GM04504 (cell line): Measurements from ENCODE around the gene SPEM3.
"Not testable (repeated sequence)": the region's sequence is repeated elsewhere in the genome, so short reads cannot be mapped to it uniquely, and the experiment has no call there.

Source experiments
- DNase-seq: peaks from one replicate; pipeline ENCODE4 v3.0.0-alpha.2; 2012; ENCODE audit warnings: low read depth

SPEM3 gene

GRCh38 chr17:7442142-7442541 lies 13.5 kb downstream of the SPEM3 start:
- no peak for DNase-seq

GRCh38 chr17:7443499-7444485 lies 15.1 kb downstream of the SPEM3 start:
- DNase-seq = no peak

- DNase-seq = no peak
These were observed 16.3 kb downstream of the SPEM3 start, which contains the start of gene CHRNB1 for GRCh38 chr17:7444682-7445618. CHRNB1 (plus strand) TSS chr17:7445061; CDS start chr17:7445128, 67 bp downstream.

- DNase-seq = no peak
These were observed 16.9 kb downstream of the SPEM3 start for GRCh38 chr17:7445619-7445968.

GRCh38 chr17:7448461-7448860 lies 19.8 kb downstream of the SPEM3 start:
- DNase-seq = no peak

- DNase-seq = no peak
These were observed 31.4 kb downstream of the SPEM3 start for GRCh38 chr17:7459961-7460545.

GRCh38 chr17:7460850-7461660 lies 32.4 kb downstream of the SPEM3 start:
- DNase-seq = no peak

GRCh38 chr17:7462474-7463371 lies 34.1 kb downstream of the SPEM3 start:
- DNase-seq = no peak

GRCh38 chr17:7463372-7463846 lies 34.8 kb downstream of the SPEM3 start:
- DNase-seq = no peak

GRCh38 chr17:7464081-7464480 lies 35.4 kb downstream of the SPEM3 start:
- no peak for DNase-seq

- DNase-seq = no peak
These were observed 37.1 kb downstream of the SPEM3 start for GRCh38 chr17:7465597-7466275.

GRCh38 chr17:7466318-7466638 lies 37.6 kb downstream of the SPEM3 start:
- no peak for DNase-seq

GRCh38 chr17:7466639-7467341 lies 38.1 kb downstream of the SPEM3 start:
- DNase-seq = no peak

GRCh38 chr17:7467498-7467897 lies 38.8 kb downstream of the SPEM3 start:
- no peak for DNase-seq

- no peak for DNase-seq
These were observed 39.6 kb downstream of the SPEM3 start for GRCh38 chr17:7468290-7468689.

- DNase-seq = no peak
These were observed 40.2 kb downstream of the SPEM3 start for GRCh38 chr17:7468804-7469389.

GRCh38 chr17:7469843-7470242 lies 41.2 kb downstream of the SPEM3 start:
- DNase-seq = not testable (repeated sequence)

GRCh38 chr17:7470457-7470973 lies 41.9 kb downstream of the SPEM3 start:
- not testable (repeated sequence) for DNase-seq
